GM12875 (cell line): ENCODE data around the gene ATCAY.

Experiments
- H3K4me3 ChIP-seq: one replicate; pipeline ENCODE4 v1.5.1; 2011; ENCODE audit warnings: low read depth, low read length, control low read depth
- TF ChIP-seq, protein P1 (sequence below): IDR thresholded peaks from 2 replicates; pipeline ENCODE4 v1.5.1; 2011; ENCODE audit warnings: low read depth, mild to moderate bottlenecking, control low read depth, inconsistent platforms, low read length, moderate library complexity, borderline replicate concordance; ENCODE audit not compliant: insufficient read depth

The ATCAY gene

DNA sequence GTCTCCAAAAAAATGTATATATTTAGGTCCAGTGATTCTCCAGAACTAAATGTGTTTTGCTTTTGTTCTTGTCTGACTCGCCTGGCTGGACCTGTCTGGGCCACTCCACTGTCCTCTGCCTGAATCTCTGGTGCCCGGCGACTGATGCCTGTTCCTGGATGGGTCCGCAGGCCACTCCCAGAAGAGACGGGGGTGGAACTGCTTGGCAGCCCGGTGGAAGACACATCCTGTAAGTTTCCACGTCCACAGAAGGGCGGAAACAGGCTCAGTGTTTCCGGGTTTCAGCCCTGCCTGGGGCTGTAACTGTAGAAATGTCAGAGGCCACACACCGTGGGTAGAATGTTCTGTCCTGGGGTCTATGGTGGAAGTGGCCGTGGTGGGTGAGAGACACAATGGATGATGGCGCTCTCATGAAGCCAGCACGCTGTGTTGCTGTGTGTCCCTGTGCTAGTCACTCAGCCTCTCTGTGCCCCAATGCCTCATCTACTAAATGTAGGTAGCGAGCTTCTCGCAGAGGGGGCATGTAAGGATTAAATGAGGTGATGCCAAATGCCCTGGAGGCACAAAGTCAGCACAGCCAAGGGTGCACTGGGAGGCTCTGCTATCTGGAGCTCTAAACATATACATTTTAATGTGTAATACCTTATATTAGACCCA is 22.0 kb downstream of the ATCAY start:
- H3K4me3 ChIP-seq: no peak overlapping the region
- TF ChIP-seq, protein P1, sequence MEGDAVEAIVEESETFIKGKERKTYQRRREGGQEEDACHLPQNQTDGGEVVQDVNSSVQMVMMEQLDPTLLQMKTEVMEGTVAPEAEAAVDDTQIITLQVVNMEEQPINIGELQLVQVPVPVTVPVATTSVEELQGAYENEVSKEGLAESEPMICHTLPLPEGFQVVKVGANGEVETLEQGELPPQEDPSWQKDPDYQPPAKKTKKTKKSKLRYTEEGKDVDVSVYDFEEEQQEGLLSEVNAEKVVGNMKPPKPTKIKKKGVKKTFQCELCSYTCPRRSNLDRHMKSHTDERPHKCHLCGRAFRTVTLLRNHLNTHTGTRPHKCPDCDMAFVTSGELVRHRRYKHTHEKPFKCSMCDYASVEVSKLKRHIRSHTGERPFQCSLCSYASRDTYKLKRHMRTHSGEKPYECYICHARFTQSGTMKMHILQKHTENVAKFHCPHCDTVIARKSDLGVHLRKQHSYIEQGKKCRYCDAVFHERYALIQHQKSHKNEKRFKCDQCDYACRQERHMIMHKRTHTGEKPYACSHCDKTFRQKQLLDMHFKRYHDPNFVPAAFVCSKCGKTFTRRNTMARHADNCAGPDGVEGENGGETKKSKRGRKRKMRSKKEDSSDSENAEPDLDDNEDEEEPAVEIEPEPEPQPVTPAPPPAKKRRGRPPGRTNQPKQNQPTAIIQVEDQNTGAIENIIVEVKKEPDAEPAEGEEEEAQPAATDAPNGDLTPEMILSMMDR: no peak

DNA sequence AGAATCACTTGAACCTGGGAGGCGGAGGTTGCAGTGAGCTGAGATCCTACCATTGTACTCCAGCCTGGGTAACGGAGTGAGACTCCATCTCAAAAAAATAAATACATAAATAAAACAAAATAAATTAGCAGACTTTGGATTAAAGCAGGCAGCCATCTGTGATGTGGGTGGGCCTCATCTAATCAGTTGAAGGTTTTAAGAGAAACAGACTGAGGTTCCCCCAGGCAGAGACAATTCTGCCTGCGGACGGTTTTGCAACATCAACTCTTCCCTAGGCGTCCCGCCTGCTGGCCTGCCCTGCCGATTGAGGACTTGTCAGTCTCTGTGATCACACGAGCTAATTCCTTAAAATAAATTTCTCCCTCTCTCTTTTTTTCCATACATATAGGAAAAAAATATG is 23.7 kb downstream of the ATCAY start:
- H3K4me3 ChIP-seq: no peak overlapping the region
- TF ChIP-seq, protein P1: no peak

DNA sequence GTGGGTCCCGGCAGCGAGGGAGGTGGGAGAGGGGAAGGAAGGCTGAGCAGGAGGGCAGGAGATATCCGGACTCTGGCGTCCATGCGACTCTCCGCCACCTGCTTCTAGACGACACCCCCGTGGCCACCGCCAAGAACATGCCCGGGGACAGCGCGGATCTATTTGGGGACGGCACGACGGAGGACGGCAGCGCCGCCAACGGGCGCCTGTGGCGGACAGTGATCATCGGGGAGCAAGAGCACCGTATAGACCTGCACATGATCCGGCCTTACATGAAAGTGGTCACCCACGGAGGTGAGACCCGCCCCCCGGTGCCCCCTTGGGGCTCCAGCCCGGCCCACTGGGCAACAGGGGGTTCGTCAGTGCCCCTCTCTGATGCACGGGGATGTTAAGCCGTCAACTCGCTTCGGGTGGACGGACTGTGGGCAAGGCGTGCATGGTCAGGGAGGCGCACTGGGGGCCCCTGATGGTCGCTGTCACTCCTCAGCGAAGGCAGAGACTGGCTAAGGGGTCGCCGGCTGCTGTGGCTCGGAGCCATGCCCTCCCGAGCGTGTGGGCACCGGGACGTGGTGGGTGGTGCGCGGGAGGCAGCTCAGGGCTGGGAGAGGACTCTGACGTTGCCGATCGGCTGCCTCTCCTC is 27.3 kb downstream of the ATCAY start:
- TF ChIP-seq, protein P1: no peak
- no peak overlapping the region for H3K4me3 ChIP-seq

DNA sequence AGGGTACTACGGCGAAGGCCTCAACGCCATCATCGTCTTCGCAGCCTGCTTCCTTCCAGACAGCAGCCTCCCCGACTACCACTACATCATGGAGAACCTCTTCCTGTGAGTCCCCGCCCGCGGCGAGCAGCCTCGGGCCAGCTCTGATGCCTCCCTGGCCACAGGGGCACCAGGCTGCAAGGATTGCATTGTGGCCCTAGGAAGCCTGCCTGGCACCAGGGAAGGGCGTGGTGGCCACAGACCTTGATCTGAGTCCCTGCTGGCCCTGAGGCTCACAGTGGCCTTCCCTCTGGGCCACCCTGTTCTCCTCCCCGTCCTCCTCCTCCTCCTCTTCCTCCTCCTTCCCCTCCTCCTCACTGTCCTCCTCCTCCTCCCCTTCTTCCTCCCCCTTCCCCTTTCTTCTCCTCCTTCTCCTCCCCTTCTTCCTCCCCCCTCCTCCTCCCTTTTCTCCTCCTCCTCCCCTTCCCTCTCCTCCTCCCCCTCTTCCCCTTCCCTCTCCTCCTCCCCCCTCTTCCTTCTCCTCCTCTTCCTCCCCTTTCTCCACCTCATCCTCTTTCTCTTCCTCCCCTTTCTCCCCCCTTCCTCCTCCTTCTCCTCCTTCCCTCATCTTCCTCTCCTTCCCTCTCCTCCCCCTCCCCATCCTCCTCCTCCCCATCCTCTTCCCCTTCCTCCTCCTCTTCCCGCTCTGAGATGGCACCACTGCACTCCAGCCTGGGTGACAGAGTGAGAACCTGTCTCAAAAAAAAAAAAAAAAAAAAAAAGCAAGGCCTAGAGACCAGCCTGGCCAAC is 28.0 kb downstream of the ATCAY start:
- TF ChIP-seq, protein P1: no peak
- no peak overlapping the region for H3K4me3 ChIP-seq

DNA sequence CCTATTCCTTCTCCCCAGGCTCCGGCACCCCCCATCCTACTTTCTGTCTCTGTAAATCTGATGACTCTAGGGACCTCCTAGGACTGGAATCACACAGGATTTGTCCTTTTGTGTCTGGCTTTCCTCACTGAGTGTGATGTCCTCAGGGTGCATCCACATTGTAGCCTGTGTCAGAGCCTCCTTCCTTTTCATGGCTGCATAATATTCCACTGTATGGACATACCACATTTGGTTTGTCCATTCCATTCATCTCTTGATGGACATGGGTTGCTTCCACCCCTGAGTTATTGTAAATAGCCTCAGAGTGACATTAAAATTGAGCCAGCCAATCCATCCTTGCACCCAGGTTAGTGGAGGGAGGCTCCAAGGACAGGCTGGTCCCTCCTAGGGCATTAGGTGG is 29.6 kb downstream of the ATCAY start:
- no peak overlapping the region for H3K4me3 ChIP-seq
- TF ChIP-seq, protein P1: no peak

DNA sequence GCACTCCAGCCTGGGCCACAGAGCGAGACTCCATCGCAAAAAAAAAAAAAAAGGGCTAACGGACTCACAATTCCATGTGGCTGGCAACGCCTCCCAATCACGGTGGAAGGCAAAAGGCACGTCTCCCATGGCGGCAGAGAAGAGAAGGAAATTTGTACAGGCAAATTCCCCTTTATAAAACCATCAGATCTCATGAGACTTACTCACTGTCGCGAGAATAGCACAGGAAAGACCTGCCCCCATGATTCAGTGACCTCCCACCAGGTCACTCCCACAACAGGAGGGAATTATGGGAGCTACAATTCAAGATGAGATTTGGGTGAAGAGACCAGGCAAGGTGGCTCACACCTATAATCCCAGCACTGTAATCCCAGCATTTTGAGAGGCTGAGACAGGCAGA is 33.7 kb downstream of the ATCAY start:
- no peak overlapping the region for H3K4me3 ChIP-seq
- TF ChIP-seq, protein P1: no peak
